HG03025 (cell line): ENCODE measurements around the gene PPIF.

Experiments
- ATAC-seq: cut with Tn5 transposase; IDR thresholded peaks from one replicate; pipeline ENCODE4 v1.9.1; 2021; ENCODE audit warnings: mild to moderate bottlenecking, moderate library complexity; ENCODE audit not compliant: unreplicated experiment, low FRiP score

Gene PPIF

GRCh38 chr10:79346012-79346340 lies 1.3 kb upstream of the PPIF start:
- ATAC-seq = no peak

DNA sequence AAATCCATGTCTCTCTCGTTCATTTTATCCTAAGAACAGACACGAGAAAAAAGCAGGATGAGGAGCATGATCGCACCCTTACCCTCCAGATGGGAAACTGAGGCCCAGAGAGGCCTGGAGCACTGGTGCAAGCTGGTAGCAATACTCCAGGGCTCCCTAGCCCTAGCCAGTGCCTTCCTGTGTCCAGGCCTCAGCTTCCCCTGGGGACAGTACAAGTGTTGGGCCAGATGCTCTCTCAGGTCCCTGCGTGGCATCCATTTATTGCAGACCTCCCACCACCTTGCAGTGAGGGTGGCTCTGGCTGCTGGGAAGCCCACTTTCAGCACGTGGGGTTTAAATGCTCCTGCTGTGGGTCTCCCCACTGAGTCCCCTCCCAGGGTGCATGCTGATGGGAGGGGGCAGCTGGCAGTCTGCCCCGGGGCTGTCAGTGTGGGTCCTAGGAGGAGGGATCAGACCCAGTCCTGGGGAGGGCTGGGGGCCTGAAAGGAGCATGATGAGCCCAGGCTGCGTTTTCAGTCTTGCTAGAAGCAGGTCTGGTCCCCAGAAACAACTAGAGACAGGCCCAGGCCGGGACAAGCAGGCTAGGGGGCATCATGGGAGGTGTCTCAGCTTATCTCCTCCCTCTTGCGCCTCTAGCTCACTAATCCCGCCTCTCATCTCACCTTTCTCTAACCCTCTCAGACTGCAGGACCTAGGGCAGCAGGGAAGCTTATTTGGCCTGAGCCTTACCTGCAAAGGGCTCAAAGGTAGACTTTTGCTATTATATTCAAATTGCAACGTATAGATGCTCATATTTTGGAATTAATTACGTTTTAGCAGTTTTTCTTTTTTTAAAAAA lies 662 bp upstream of the PPIF start:
- no peak for ATAC-seq

DNA sequence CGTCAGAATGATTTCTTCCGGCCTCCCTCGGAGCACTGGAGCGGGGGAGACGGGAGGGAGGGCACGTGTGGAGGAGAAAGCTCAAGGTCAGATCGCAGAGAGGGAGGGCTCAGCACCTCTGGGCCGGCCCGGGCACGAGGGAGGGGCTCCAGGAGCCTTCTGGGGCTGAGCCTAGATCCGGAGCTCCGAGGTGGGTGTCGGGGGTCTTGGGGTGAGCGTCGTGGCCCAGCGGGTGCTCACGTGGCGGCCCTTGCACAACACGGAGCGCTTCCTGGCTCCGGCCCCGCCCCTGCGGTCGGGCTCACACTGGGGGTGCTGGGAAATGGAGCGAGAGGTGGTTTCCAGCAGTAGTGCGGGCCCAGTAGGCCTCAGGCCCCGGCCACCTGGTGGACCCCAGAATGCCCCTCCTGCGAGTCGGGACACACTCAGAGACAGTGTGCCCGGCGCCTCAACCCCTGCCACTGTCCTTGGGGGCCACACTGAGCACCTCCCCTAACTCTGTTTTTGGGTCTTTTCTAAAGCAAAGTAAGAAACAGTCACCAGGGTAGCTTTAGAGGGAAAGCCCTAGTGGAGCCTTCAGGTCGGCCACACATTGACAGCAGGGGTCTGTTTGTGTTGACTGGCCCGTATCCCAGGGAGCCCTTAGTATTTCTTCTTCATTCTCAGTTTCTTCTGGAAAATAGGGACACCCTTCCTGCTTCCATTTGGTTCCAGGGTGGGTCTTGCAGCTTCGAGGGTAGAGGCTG lies 798 bp downstream of the PPIF start:
- peak; percentile 71 for ATAC-seq

DNA sequence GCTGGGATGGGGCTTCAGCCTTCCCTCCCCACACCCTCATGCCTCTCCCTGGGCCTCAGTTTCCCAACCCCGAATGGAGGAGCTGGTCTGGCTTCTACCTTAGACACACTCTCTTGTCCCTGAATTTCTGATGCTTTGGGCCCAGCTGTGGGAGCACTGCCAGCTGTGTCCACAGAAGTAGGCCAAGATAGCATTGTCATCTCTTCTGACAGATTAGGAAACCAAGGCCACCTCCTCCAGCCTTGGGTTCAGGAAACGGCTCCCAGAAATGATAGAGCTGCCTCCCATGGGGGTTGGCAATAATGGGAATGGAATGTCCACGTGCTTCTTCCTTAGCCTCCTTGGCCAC lies 1.3 kb downstream of the PPIF start:
- no peak for ATAC-seq

DNA sequence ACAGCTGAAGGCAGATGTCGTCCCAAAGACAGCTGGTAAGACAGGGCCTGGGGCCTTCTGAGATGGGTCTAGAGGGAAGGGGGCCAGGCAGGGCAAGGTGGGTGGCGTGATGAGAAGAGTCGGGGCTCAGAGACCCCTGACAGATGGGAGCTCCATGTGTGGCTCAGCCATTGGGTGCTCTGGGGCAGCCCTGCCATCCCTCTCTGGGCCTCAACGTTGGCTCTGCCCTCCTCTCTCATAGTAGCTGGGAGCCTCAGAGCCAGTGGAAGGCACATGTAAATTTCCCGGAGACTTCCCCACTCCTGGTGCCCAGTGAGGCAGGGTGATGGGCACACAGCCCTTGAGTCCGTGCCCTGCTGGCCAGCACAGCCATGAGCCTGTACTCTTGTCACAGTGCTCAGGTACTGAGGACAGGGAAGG lies 1.8 kb downstream of the PPIF start:
- no peak for ATAC-seq

DNA sequence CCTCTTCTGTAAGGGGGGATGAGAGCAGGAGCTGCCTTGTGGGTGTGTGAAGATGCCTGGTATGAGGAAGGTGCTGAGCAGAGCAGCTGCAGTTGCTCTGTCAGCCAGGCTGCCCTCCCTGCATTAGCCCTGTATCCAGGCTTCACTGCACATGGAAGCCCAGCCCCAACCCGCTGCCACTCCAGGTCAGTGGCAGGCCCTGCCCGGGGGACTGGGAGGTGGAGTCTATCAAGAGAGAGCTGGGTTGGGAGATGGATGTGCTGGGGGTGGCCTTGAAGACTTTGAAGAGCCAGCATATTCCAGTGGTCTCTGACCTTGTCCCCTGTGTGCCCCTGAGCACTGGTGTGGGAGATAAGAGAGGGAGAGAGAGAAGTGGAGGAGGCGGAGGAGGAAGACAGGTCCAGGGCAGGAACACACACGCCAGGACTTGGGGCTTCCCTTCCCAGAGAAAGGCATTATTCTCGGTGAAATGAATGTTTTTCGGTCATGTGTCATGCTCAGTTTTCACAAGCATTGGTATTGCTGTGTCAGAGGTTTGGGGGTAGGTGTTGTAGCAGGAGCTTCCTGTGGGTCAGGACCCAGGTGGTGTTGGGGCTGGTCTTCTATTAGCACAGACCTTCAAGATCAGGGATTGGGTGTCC lies 2.6 kb downstream of the PPIF start:
- ATAC-seq = no peak

DNA sequence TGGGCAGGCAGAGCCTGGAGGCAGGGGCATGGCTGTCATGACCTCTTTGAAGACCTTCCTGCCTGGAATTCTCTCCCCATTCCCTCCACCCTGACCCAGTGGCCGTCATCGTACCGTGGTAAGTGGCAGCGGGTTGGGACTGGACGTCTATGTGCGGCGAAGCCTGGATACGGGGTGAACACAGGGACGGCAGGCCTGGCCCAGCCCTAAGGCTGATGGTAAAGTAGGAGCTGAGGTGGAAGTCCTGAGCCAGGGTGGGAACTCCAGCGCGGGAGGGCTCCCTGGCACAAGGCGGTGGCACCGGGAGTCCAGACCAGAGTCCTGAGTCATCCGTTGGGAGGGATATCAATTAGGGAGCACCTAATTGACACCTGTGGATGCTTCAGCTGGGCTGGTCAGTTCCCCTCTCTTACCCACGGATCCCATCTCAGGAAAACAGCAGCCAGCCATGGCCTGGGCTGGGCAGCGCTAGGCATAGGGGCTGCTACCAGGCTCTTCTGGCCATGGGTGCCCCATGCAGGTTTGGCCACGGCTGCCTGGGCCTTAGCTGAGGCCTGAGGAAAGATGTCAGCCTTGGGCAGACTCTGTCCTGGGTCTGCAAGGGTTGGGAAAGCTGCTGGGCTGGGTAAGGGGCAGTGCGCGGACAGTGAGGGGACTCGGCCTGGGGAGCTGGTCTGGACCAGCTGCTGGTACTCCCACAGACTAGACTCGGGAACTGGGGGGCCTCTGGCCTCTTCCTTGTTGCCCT lies 3.3 kb downstream of the PPIF start:
- ATAC-seq = no peak

GRCh38 chr10:79351332-79351731 lies 4.1 kb downstream of the PPIF start:
- ATAC-seq = no peak

GRCh38 chr10:79352035-79352877 lies 5.0 kb downstream of the PPIF start:
- ATAC-seq = no peak

GRCh38 chr10:79353000-79353406 lies 5.7 kb downstream of the PPIF start:
- no peak for ATAC-seq

DNA sequence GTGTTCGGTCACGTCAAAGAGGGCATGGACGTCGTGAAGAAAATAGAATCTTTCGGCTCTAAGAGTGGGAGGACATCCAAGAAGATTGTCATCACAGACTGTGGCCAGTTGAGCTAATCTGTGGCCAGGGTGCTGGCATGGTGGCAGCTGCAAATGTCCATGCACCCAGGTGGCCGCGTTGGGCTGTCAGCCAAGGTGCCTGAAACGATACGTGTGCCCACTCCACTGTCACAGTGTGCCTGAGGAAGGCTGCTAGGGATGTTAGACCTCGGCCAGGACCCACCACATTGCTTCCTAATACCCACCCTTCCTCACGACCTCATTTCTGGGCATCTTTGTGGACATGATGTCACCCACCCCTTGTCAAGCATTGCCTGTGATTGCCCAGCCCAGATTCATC lies 6.5 kb downstream of the PPIF start:
- no peak for ATAC-seq

- ATAC-seq = no peak
Measured at GRCh38 chr10:79354141-79354540, 6.9 kb downstream of the PPIF start.

- ATAC-seq = no peak
Measured at GRCh38 chr10:79354615-79355014, 7.3 kb downstream of the PPIF start.

- no peak for ATAC-seq
Measured at GRCh38 chr10:79355420-79356017, 8.2 kb downstream of the PPIF start.

DNA sequence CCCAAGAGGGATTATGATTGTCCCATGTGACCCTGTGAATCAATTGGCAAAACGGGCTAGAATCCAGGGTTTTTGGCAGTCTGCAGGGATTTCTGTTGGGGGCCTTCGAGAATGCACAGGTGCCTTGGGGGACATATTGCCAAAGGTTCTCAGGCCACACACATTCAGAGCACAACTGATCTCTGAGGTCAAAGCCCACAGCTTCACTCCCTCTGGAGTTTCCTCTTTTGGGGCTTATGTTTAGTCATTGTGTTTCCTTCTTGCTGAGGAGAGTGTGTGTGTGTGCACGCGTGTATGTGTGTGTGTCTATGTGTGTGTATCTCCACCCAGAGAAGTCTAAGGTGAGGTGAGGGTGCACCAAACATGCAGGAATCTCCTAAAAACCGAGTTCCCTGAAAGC lies 8.8 kb downstream of the PPIF start:
- no peak for ATAC-seq

DNA sequence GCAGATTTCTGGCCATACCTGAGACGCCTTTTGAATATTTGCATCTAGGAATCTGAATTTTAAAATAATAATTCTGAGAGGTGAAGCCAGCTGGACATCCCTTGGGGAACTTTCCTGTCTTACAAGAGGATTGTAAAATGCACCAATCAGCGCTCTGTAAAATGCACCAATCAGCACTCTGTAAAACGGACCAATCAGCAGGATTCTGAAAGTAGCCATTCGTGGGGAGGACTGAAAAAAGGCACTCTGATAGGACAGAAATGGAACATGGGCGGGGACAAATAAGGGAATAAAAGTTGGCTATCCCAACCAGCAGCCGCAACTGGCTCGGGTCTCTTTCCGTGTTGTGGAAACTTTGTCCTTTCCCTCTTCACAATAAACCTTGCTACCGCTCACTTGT lies 9.9 kb downstream of the PPIF start:
- no peak for ATAC-seq

DNA sequence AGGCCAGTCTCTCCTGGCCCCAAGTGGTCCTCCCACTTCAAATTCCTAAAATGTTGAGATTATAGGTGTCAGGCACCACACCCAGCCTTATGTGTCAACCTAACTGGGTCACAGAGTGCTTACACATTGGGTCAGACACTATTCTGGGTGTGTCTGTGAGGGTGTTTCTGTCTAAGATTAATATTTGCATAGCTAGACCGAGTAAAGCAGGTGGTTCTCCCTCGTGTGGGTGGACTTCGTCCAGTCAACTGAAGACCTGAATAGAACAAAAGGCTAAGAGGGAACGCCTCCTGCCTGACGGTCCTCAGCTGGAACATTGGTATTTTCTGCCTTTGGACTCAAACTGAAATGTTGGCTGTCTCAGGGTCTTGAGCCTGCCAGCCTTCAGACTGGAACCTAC lies 11.5 kb downstream of the PPIF start:
- ATAC-seq = no peak

- no peak for ATAC-seq
Measured at GRCh38 chr10:79359816-79360498, 12.7 kb downstream of the PPIF start.
